ENCODE measurements around the gene CBFA2T3. TPM values are rescaled to one million over a fixed set of nuclear protein-coding genes. Genes with fewer than 3 reads are reported as not detected.

Gene CBFA2T3
- total RNA-seq, 1 experiment from 2014 or later = 2.9 TPM

DNA sequence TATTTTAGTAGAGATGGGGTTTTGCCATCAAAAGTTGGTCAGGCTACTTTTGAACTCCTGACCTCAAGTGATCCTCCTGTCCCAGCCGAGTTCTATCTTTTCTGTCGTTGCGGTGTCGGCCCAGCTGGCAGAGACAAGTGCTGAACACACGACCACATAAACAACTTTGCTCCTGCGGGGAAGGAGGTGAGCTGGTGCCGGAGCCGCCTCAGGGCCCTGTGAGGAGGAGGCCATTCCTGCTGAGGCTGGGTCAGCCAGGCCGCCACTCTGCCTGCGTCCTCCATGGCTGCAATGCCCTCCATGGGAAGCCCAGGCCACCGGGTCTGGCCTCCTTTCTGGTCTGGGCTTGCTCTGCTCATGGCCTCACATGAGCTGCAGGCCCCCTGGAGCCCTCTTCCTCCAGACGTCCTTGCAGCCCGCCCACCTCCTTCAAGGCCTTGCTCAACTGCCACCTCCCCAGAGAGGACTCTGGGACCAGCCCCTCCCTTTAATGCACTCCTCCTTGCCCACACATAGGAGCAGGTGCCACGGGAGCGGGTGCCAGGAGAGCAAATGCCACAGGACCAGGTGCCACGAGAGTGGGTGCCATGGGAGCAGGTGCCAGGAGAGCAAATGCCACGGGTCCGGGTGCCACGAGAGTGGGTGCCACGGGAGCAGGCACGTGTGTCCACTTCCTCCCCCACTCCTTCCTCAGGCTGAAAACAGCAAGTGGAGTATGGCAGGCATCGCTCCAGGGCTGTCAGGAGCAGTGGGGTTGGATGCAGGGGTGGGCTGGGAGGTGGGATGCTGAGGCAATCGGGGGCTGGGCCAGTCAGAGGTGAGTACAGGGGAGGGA is 28.4 kb upstream of the CBFA2T3 start:
- Mint-ChIP-seq H3K9me3 (peaks cover 12 to 16% of the 10 kb centered on the region in 2 experiments), H3K27me3 (ENCODE audit: low read depth) (peaks cover 59% of the 10 kb centered on the region), H3K4me1 (peaks cover 7 to 19% of the 10 kb centered on the region in 2 experiments), H3K4me3 (no peak overlapping the region), H3K36me3 (ENCODE audit: insufficient read depth in 1 of 3, low read depth in 3 of 3) (peaks cover 0 to 8% (median 2%) of the 10 kb centered on the region in 3 experiments; a peak in 4 of 7 replicates), H3K27ac (peak overlapping the region in 1 of 3 experiments; percentile 36; a peak in 1 of 7 replicates)
- H2AK5ac ChIP-seq (ENCODE audit: insufficient read length, low read length) = no peak overlapping the region
- H3K18ac ChIP-seq (ENCODE audit: insufficient read length, low read depth, low read length) = no peak overlapping the region
- peaks cover 2% of the 10 kb centered on the region; the same call in 1 of the 2 replicates for H3K27me3 ChIP-seq (ENCODE audit: insufficient read depth, low read length)
- H3K14ac ChIP-seq (ENCODE audit: insufficient read depth, low read length) = peak overlapping the region; percentile 21; the same call in 1 of the 2 replicates
- H4K20me1 ChIP-seq (ENCODE audit: control insufficient read depth, insufficient read depth, insufficient read length) = no peaks in the 10 kb centered on the region
- H3K79me1 ChIP-seq (ENCODE audit: insufficient read depth, low read depth, low read length, poor library complexity, severe bottlenecking) = no peaks in the 10 kb centered on the region
- no peak overlapping the region for H3K4ac ChIP-seq (ENCODE audit: low read depth, low read length)
- no peak overlapping the region for H3K23ac ChIP-seq (ENCODE audit: insufficient read length, low read depth, low read length)
- no peak overlapping the region for H2BK12ac ChIP-seq (ENCODE audit: insufficient read length, low read depth, low read length)
- TF ChIP-seq, protein P1, sequence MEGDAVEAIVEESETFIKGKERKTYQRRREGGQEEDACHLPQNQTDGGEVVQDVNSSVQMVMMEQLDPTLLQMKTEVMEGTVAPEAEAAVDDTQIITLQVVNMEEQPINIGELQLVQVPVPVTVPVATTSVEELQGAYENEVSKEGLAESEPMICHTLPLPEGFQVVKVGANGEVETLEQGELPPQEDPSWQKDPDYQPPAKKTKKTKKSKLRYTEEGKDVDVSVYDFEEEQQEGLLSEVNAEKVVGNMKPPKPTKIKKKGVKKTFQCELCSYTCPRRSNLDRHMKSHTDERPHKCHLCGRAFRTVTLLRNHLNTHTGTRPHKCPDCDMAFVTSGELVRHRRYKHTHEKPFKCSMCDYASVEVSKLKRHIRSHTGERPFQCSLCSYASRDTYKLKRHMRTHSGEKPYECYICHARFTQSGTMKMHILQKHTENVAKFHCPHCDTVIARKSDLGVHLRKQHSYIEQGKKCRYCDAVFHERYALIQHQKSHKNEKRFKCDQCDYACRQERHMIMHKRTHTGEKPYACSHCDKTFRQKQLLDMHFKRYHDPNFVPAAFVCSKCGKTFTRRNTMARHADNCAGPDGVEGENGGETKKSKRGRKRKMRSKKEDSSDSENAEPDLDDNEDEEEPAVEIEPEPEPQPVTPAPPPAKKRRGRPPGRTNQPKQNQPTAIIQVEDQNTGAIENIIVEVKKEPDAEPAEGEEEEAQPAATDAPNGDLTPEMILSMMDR (conservative IDR thresholded peaks at IDR 0.05) = no peak
- H4K5ac ChIP-seq (ENCODE audit: insufficient read length, low read depth, low read length) = no peak overlapping the region
- H3T11ph ChIP-seq (ENCODE audit: low read length) = no peak overlapping the region
- H3K4me1 ChIP-seq (ENCODE audit: insufficient read depth, low read length) = no peaks in the 10 kb centered on the region
- H2BK5ac ChIP-seq (ENCODE audit: insufficient read length, low read length) = no peak overlapping the region
- H2BK20ac ChIP-seq (ENCODE audit: low read depth, low read length, poor library complexity, severe bottlenecking) = no peak overlapping the region
- H3K79me2 ChIP-seq (ENCODE audit: insufficient read depth, low read length) = no peaks in the 10 kb centered on the region
- H3K4me2 ChIP-seq (ENCODE audit: insufficient read depth, insufficient read length, low read length) = no peak overlapping the region
- no CpG with 5 or more reads among the region's 23 CpGs for WGBS (ENCODE audit: extremely low coverage, insufficient read length, low lambda C conversion rate)
- no peak overlapping the region for H2BK120ac ChIP-seq (ENCODE audit: low read depth, low read length, poor library complexity, severe bottlenecking)
- no peak for DNase-seq
- no peak overlapping the region for H3K56ac ChIP-seq (ENCODE audit: insufficient read length, low read depth, low read length)
- H4K8ac ChIP-seq (replicated peaks; ENCODE audit: insufficient read length, low read depth, low read length) = no peak overlapping the region
- no peaks in the 10 kb centered on the region for H3K23me2 ChIP-seq (ENCODE audit: insufficient read length, low read depth, low read length, poor library complexity, severe bottlenecking)
- H3K27ac ChIP-seq (ENCODE audit: insufficient read length, low read depth, low read length) = no peak overlapping the region
- no peak overlapping the region for H4K91ac ChIP-seq (ENCODE audit: insufficient read length, low read depth, low read length)
- no peak overlapping the region for H3K9ac ChIP-seq (ENCODE audit: extremely low read depth, insufficient read length, low read length)
- no peak overlapping the region for H2BK15ac ChIP-seq (ENCODE audit: low read depth, low read length)
- H3K9me3 ChIP-seq (ENCODE audit: control insufficient read depth, low read depth, low read length) = no peaks in the 10 kb centered on the region
- H2AFZ ChIP-seq (ENCODE audit: low read length) = no peak overlapping the region

Data from H9 (cell line).